ENCODE data around the gene WDR1.

WDR1 gene

GRCh38 chr4:10058371-10058770 lies 58.2 kb downstream of the WDR1 start:
- no peak for TF ChIP-seq CTCF (IDR thresholded peaks at IDR 0.05; ENCODE audit: extremely low read depth, missing control alignments)
- no peak for DNase-seq (ENCODE audit: low spot score)

- DNase-seq (ENCODE audit: low spot score): no peak
- TF ChIP-seq CTCF (IDR thresholded peaks at IDR 0.05; ENCODE audit: extremely low read depth, missing control alignments): no peak
Observed at GRCh38 chr4:10057023-10057395, 59.6 kb downstream of the WDR1 start.

- no peak for TF ChIP-seq CTCF (IDR thresholded peaks at IDR 0.05; ENCODE audit: extremely low read depth, missing control alignments)
- no peak for DNase-seq (ENCODE audit: low spot score)
Observed at GRCh38 chr4:10056334-10057022, 60.1 kb downstream of the WDR1 start.

GRCh38 chr4:10055871-10056270 lies 60.7 kb downstream of the WDR1 start:
- no peak for DNase-seq (ENCODE audit: low spot score)
- no peak for TF ChIP-seq CTCF (IDR thresholded peaks at IDR 0.05; ENCODE audit: extremely low read depth, missing control alignments)

- no peak for TF ChIP-seq CTCF (IDR thresholded peaks at IDR 0.05; ENCODE audit: extremely low read depth, missing control alignments)
- DNase-seq (ENCODE audit: low spot score): no peak
Observed at GRCh38 chr4:10054571-10055041, 62.0 kb downstream of the WDR1 start.

- DNase-seq (ENCODE audit: low spot score): no peak
- TF ChIP-seq CTCF (IDR thresholded peaks at IDR 0.05; ENCODE audit: extremely low read depth, missing control alignments): no peak
Observed at GRCh38 chr4:10053635-10054453, 62.8 kb downstream of the WDR1 start.

- TF ChIP-seq CTCF (IDR thresholded peaks at IDR 0.05; ENCODE audit: extremely low read depth, missing control alignments): no peak
- DNase-seq (ENCODE audit: low spot score): no peak
Observed at GRCh38 chr4:10051517-10052135, 65.0 kb downstream of the WDR1 start.
